AG04450 (cell line): Measurements from ENCODE around the gene ASIC3. TPM values are rescaled to one million over a fixed set of nuclear protein-coding genes. Genes with fewer than 3 reads are reported as not detected.

Experiments
- CTCF ChIA-PET: fragments of 300-600, 350-600 bp; formaldehyde crosslinking; extraction: SDS; loops from one replicate; lab custom pipeline; 2022; ENCODE audit warnings: antibody characterized with exemption, inconsistent platforms; lab: Charles Lee
- POLR2A ChIA-PET: fragments of 350-600 bp; formaldehyde crosslinking; extraction: SDS; loops from one replicate; lab custom pipeline; 2021; ENCODE audit warnings: antibody characterized with exemption, inconsistent platforms; lab: Yijun Ruan, JAX
- DNase-seq: peaks from one replicate; pipeline ENCODE4 v3.0.0-alpha.2; 2011; ENCODE audit warnings: low read depth, low spot score
- H3K27ac ChIP-seq: one replicate; pipeline ENCODE4 v1.5.1; 2012; ENCODE audit warnings: low read depth, low read length, control low read depth
- H3K27me3 ChIP-seq: one replicate; pipeline ENCODE4 v1.6.0; 2012; ENCODE audit warnings: low read length; ENCODE audit not compliant: control insufficient read depth, insufficient read depth
- H3K4me3 ChIP-seq: 2 replicates; pipeline ENCODE4 v1.5.1; 2011; ENCODE audit warnings: mild to moderate bottlenecking, low read depth, low read length, control low read depth
- H3K9me3 ChIP-seq: 2 replicates; pipeline ENCODE4 v1.5.1; 2012; ENCODE audit warnings: low read length; ENCODE audit not compliant: control insufficient read depth, insufficient read depth
- polyA plus RNA-seq: library from polyadenylated mRNA; depleted of rRNA; stranded (reverse); fragments of >200 nt; gene quantifications from 2 replicates; pipeline ENCODE4 v1.2.3, GENCODE V29; 2011
- TF ChIP-seq, protein P1 (sequence below): IDR thresholded peaks from 2 replicates; pipeline ENCODE4 v1.5.1; 2011; ENCODE audit warnings: low read depth, low read length, control low read depth, inconsistent platforms

ASIC3 gene
- polyA plus RNA-seq, 1 experiment: 0.07 TPM

DNA sequence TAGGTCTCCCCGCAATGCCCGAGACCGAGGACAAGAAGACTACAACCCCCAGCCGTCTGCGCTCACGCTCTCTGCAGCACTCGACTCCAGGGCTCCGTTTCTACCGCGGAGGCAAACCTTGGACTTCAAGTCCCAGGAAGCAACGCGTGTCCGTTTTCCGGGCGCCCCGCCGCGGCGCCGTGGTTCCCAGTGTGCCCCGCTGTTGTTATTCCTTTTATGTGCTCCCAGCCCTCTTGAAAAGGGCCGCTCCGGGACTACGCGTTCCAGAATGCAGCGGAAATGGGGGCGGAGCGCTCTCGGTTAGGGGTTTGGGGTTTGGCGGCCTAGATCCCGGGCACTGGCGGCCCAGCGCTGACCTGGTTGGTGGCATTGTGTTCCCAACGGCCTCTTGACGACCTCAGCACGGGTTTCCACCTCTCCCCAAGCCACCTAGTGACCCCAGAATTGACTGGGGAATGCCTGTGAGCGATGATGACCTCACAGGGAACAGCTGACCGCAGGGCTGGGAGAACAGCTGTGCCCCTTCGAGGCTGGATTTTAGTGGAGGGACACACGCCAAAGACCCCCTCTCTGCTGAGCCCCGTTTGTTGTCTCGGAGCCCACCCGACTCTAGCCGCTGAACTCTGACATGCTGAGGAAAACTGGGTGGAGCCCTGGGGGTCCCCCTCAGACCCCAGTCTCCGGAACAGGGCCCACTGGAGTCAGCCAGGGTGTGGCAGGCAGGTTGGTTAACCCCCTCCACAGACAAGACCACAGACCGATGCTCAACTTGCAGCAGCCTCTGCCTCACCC is 9.9 kb downstream of the ASIC3 start:
- ChIA-PET CTCF (interaction anchor here (0.8 to 1.4 kb wide), 3 partner anchors 39 to 55 kb away, joined by 3 read pairs; no protein-coding TSS in a partner anchor), POLR2A (interaction anchor here (0.6 to 2.2 kb wide), 5 partner anchors 11 to 44 kb away, joined by 3 to 8 read pairs (median 3); partner anchors contain the start of genes ABCB8 and FASTK)
- Histone ChIP-seq H3K4me3 (peak overlapping the region; percentile 55), H3K9me3 (no peaks in the 10 kb centered on the region; the same call in 1 of the 2 replicates), H3K27me3 (no peaks in the 10 kb centered on the region), H3K27ac (peak overlapping the region; percentile 98)
- DNase-seq: peak; percentile 99
- TF ChIP-seq, protein P1, sequence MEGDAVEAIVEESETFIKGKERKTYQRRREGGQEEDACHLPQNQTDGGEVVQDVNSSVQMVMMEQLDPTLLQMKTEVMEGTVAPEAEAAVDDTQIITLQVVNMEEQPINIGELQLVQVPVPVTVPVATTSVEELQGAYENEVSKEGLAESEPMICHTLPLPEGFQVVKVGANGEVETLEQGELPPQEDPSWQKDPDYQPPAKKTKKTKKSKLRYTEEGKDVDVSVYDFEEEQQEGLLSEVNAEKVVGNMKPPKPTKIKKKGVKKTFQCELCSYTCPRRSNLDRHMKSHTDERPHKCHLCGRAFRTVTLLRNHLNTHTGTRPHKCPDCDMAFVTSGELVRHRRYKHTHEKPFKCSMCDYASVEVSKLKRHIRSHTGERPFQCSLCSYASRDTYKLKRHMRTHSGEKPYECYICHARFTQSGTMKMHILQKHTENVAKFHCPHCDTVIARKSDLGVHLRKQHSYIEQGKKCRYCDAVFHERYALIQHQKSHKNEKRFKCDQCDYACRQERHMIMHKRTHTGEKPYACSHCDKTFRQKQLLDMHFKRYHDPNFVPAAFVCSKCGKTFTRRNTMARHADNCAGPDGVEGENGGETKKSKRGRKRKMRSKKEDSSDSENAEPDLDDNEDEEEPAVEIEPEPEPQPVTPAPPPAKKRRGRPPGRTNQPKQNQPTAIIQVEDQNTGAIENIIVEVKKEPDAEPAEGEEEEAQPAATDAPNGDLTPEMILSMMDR: no peak

DNA sequence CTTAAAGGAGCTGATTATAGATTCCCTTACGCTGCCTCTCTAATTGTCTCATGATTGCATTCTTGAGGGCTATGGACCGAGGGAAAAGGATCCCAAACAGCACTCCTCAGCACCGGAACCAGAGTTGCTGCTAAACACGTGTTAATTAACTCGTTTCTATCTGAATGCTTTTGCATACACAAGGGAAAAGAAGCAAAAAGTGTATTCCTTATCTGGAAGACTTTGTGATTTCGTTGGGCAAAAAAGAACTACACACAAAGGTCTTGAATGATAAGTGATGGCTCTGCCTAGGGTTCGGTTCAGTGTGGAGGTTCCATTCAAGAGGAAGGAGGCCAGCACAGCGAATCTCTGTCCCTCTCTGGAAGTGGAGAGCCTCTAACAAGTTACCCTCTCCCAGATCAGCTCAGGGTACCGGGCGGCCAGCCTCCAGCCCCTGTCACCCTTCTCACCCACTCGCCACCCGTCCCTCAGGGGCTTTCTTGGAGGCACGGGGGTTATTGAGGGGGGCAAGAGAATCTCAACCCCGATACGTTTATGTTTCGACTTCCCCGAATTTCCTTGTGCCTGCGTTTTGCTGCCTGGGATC is 10.5 kb downstream of the ASIC3 start:
- no peaks in the 10 kb centered on the region for H3K27me3 ChIP-seq
- H3K27ac ChIP-seq: peak overlapping the region; percentile 98
- ChIA-PET POLR2A (interaction anchor here (0.6 to 2.2 kb wide), 4 partner anchors 22 to 45 kb away, joined by 3 to 8 read pairs (median 3); partner anchors contain the start of genes ABCB8 and FASTK), CTCF (interaction anchor here (0.8 kb wide), 1 partner anchor 54 kb away, joined by 3 read pairs; no protein-coding TSS in a partner anchor)
- no peaks in the 10 kb centered on the region; the same call in 1 of the 2 replicates for H3K9me3 ChIP-seq
- TF ChIP-seq, protein P1: no peak
- DNase-seq: no peak
- peak overlapping the region; percentile 76 for H3K4me3 ChIP-seq

DNA sequence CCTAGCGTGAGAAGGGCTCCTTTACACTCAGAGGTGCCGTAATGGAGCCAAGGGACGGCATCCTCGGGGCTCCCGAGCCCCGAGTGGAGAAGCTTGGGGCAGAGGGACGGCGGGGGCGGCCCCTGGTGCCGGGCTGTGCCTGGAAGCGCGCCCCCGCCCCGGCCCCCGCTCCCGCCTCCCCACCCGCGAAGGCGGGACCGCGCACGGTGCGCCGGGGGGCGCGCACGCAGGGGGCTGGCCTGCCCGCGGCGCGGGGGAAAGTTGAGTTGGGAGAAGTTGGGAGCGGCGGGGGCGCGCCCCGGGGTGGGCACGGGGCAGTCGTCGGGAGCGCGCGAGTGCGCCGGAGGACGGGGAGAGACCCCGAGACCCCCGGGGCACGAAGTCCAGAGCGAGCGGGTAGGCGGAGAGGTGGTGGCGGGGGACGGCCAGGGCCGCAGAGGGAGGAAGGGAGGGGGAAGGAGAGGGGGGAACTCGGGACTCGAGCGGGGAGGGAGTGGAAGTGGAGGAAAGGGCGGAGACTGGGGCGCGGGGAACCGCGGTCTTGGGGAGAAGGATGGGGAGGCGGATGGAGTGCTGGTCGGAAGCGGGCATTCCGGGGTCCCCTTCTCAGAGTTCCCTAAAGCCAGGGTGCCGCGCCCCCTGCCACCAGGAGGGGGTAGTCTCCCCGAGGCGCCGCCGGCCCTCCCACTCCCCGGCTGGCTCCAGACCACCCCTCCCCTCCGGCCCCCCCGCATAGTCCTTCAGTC is 11.2 kb downstream of the ASIC3 start, which contains the start of gene SLC4A2:
SLC4A2 (plus strand) TSS at position 223 of the 746 bp plus-strand sequence. CDS start 2,399 bp downstream, outside the sequence.
- no peaks in the 10 kb centered on the region; the same call in 1 of the 2 replicates for H3K9me3 ChIP-seq
- CTCF ChIA-PET: interaction anchor here (0.8 to 1.3 kb wide), 3 partner anchors 26 to 54 kb away, joined by 3 to 5 read pairs (median 3); no protein-coding TSS in a partner anchor
- TF ChIP-seq, protein P1: peak; percentile 58
- no peaks in the 10 kb centered on the region for H3K27me3 ChIP-seq
- POLR2A ChIA-PET: interaction anchor here (0.8 to 2.2 kb wide), 2 partner anchors 21 kb away, joined by 4 to 8 read pairs; partner anchors contain the start of gene FASTK
- no peak for DNase-seq
- H3K27ac ChIP-seq: peak within 1 kb of the TSS; percentile 98
- H3K4me3 ChIP-seq: peak within 1 kb of the TSS; percentile 76

DNA sequence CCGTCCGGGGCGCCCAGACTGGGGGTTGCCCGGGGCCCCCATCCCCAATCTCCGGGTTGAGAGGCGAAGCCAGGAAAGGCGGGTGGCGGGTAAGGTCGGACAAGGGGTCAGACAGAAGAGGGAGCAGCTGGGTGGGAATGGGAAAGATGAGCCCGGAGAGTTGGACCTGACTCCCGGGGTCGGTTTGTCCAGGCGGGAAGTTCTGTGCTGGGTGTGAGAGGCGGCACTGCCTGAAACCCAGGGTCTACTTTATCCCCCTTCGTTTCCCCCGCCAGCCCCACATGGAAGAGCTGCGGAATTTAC is 11.7 kb downstream of the ASIC3 start:
- no peaks in the 10 kb centered on the region for H3K27me3 ChIP-seq
- POLR2A ChIA-PET: interaction anchor here (0.8 kb wide), 1 partner anchor 21 kb away, joined by 4 read pairs; the partner anchor contains the start of gene FASTK
- H3K9me3 ChIP-seq: no peaks in the 10 kb centered on the region; the same call in 1 of the 2 replicates
- TF ChIP-seq, protein P1: no peak
- H3K27ac ChIP-seq: peak overlapping the region; percentile 21
- DNase-seq: no peak
- CTCF ChIA-PET: interaction anchor here (0.8 to 1.3 kb wide), 3 partner anchors 25 to 43 kb away, joined by 3 to 5 read pairs (median 3); no protein-coding TSS in a partner anchor
- peak overlapping the region; percentile 76 for H3K4me3 ChIP-seq
